Measurements from ENCODE around the gene AARS2.

AARS2 gene

DNA sequence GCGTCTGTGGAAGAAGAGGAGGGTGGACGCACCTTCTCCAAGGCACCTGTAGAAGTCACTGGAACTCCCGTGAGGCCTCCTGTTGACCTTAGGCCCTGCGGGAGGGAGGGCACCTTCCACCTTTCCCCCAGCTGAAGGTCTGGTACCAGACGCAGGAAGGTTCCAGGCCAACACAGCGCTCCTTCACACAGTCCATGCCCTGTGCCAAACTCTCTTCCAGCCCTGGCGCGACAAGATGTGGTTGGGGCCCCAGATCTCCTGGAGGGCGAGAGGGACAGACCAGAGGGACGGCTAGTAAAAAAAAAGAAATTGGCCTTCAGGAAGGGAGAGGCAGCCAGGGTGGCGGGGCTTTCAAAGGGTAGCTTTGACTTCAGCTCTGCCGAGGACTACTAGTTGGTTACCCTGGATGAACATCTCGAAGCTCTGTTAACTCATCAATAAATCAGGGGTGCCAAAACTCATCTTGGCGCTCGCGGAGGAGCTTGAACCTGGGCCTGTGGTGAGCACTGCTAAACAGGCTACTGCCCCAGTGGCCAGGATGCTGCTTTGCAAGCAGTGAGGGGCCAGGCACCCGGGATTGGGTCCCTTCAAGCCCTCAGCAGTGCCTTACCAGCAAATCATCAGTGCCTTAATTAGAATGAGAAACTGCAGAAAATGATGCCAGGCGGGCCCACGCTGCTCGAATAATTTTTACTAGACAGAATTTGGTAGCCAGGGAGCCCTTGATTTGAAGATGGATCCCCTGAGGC lies 14.9 kb downstream of the AARS2 start:
- DNase-seq, result no peak

DNA sequence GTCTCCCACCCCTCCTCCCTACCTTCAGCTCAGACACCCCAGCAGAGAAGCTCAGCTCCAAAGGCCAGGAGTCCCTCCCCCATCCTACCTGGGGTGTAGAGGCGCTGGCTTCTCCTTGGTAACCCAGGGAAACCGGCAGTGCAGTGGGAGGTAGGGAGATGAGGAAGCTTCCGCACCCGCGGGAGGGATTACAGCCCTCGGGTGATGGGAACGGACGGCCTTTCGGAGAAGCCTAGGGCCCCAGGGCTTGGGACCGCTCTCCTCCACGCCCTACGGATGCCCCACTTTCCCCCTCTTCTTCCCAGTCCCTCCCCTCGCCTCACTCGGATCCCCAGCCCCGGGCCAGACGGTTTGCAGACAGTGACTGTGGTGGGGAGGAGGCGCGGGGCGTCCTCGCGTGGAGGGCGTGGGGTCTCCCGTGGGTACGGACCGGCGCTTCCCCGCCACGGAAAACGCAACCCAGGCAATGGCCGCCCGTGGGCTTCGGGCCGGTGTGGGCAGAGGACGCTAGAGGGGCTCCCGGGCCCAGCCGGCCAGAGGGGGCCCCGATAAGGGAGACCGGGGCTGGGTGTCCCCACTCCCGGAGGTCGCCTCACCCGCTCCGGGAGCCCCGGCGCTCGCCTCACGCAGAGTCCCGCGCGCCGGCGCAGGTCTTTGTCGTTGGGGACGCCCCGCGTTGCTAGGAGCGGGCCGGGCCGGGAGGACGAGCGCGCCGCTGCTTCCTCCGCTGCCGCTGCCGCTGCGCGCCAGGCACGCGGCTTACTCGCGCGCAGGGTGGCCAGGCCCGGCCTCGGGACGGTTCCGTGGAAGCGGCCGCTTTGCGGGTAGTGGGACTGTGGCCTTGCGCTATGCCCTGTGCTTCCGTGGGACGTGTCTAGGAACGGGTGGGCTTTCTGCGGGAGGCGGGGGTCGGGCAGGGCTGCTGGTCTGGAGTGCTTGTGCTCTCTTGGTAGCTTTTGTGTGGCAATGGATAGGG lies 15.8 kb downstream of the AARS2 start:
- DNase-seq, result no peak

DNA sequence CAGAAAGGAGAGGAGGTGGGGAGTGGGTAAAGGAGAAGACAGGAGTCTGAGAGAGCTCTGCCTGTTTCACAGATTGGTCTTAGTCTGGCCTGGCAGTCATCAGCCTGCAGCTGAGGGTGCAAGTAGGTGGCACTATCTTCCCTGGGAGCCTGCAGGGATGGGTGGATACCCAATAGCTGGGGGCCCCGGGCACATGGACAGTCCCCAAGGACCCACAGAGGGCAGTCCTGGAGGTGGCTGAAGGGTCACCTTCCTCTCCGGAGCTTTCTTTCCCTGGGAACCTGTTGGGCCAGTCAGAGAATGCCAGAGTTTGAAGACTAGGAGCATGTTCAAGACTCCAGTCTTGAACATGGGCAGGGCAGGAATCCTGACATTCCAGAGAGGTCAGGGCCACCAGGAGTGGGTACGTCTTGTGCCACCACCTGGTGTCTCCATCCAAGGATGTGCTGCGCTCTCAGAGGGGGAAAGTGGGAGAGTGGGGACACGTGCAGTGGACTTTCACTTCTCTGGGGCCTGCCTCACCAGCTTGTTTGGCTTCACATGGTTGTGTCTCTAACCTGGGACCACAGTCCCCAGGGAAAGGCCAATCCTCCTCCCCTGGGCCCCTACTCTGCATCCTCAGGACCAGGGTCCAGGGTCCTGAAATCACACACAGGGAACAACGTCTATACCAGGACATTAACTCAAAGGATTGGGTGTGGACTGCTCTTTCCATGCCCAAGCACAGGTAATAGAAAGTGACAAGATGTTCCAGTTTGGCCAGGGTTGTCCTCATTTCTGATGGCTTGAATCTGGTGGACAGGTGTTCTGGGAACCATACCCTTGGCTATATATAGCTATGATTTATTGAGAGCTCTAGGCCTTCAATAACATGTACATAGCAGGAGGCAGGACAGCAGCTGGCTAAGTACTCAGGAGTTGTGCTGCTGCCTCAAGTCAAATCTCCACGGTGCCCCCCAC lies 18.0 kb downstream of the AARS2 start:
- no peak for DNase-seq

DNA sequence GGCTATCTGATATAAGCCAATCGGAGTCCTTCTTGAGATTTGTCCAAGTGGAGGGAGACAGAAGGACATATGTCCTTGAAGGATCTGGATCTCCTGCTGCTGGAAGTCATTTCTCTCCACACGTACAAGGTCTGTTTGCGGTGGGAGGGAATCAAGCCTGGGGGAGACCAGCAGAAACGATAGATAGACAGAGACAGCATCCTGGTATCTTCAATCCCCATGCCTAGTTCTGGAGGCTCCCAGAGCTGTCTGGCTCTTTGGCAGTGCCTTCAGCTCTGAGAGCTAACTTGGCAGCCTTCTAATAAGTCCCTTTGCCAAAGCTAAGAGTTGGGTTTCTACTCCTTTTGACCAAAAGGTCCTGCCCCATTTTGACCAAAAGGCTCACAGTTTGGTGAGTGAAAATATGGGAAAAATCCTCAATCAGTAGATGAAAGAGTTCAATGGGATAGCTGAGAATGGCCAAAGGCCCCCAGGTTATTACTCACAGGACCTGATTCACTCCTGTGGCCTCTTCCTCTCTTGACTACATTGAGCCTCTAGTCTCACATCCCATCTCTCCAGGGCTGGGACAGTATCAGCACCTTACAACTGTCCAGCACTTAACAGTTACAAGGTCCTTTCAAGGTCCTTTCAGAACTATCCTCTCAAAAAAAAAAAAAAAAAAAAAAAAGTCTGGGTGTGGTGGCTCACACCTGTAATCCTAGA lies 20.3 kb downstream of the AARS2 start:
- no peak for DNase-seq

DNA sequence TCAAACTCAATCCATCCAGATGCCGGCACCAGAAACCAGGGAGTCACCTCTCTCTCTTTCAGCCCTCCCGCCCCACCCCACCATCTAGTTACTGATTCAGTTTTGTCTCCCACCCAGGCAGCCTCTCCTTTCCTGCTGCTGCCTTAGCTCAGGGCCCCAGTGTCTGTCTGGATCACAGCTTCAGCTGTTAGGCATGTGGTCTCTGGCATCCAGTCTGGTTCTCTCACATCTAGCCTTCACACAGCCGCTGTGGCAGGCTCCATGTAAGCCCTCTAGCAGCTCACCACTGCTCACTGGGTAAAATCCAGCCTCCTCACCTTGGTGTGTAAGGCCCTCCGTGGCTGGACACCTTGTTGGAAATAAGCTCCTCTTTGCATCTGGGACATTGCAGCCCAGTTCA lies 21.3 kb downstream of the AARS2 start:
- DNase-seq, result no peak

DNA sequence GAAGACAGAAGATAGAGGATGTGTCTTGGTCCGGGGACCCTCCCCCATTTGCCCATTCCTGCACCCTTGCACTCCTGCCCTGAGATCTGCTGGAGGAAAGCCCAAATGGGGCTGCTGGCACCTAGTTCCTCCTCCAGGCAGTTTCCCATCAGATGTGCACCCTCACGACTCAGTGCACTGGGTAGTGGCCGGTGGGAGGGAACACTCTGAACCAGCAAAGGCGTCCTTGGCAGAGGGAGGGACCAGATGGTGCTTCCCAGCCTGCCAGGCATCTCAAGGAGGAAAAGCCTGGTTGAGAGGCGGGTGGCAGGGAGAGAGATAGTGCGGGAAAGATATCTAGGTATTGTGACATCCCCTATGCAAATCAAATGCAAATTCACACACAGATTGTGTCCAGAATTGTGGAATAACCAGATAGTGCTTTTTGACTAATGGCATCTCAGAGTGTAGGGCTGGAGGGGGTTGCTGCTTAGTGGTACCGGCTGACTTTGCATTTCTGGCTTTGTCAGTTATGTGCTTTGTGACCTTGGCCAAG lies 23.4 kb downstream of the AARS2 start:
- DNase-seq, result no peak

DNA sequence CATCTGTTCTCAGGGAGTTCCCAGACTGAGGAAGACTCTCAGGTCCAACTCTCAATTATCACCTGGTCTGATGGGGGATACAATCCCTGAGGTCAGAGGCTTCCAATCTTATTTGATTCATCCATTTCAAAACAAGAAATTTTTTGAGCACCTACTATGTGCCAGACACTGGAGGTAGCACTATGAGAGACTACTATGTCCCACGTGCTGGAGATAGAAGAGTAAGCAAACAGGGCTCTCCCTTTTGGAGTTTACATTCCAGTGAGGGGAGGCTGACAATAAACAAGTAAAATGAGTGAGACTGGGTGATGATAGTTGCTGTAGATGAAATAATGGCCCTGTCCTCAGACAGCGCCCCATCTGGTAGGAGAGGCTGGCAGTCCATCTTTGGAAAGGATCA lies 26.4 kb downstream of the AARS2 start:
- no peak for DNase-seq

DNA sequence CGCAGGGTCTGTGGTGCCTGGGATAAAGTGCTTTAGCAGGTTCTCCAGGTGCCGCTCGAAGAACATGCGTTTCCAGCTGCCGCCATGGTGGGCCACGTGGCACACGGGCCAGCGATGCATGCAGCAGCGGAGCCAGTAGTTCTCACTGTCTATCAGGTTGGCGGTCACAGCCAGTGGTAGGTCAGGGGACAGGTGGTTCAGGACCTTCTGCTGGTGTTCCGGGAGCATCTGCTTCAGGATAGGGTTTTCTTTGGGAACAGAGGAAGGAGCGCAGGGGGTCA lies 26.9 kb downstream of the AARS2 start:
- DNase-seq, result no peak

DNA sequence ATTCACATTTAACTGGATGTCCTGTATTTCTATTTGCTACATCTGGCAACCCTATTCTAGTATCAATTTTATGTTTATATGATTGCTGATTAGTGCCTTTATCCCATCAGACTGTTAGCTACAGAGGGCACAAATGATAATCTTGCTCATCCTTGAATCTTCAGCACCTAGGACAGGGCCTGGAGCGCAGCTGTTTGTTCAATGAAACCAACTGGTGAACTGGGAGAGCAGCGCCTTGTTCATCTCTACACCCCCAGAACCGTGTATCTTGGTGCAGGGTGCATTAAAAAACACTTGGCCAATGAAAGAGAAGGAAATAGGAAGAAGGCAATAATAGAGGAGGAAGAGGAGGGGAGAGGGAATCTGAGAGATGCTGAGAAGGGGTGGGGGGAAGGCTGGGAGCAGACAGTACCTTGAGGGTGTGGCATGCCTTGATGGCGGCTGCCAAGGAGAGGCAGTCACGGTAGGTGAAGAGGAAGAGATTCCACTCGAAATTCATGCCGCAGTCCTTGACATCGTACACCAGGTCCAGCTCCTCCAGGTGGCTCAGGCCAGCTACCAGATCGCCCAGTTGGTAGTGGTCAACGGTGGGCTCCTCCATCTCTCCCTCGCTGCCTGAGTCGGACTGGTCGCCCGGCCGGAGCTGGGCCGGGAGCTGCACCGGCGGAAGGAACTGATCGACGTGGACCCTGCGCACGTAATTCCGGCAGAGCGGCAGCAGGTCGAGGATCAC lies 27.4 kb downstream of the AARS2 start:
- DNase-seq, result no peak

DNA sequence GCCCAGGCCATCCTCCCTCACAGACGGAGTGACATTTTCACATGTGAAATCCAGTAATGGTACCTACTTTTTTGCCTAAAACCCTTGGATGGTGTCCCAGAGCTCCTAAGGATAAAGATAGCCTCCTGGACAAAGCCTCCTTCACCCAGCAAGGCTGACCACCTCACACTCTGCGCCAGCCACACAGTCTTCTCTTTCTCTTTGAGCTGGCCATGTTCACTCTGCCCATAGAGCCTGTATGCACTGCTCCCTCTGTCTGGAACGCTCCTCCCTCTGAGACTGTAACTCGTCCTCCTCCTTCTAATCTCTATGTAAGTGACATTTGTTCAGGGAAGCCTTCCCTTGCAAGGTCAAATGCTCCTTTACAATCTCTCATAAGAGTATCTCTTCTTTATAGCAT lies 28.3 kb downstream of the AARS2 start:
- DNase-seq, result no peak

DNA sequence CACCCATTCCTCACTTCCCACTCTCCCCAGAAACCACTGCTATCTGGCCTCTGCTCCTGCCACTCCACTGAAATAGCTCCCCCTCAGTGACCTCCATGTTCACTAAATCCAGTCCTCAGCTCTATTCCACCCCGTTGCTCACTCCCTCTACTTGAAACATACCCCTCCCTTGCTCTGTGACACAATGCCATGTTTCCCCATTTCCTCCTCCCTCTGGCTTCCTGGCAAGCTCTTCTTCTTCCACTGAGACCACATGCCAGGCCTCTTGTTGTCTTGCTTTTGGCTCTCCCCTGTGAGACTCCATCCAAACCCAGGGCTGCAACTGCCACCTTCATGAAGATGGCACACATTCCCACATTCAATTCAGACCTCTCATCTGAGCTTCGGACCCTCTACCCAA lies 29.0 kb downstream of the AARS2 start:
- no peak for DNase-seq

DNA sequence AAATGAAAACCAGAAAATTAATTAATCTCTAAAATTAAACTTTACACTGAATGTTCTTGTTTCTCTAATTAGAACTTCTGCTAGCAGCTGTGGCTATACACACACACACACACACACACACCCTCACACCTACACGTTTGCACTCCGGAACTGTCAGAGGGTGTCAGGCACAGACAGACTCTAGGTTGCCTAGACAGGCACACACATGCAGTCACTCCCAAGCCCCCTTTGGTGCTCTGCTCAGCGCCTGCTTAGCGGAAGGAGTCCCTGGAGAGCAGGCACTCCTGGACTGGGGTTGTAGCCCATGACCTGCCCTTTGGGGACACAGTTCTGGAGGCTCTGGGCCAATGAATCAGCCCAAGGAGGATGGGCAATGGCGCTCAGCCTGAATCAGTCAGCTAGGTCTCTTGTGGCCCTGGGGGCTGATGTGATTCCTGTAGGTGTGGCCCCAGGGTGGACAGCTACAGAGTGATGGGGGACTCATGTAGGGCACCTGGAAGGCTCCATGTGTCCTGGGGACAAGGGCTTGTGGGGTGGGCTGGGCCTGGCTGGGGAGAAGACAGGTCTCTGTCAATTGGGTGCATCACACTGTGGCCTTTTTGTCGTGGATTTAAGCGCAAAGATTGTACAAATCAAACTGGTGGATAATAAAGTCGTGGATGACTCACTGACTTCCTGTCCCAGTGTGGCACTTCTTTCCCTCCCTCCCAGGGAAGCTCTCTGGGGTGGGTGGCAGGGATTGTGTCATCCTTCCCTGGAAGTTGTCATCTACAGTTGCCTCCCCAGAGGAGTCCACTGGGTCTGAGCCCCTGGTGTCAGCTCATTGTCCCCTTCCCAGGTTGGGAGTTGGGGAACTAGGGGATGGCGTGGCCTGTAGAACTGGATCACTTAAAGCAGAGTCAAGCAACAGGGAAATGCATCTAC lies 34.1 kb downstream of the AARS2 start:
- no peak for DNase-seq

DNA sequence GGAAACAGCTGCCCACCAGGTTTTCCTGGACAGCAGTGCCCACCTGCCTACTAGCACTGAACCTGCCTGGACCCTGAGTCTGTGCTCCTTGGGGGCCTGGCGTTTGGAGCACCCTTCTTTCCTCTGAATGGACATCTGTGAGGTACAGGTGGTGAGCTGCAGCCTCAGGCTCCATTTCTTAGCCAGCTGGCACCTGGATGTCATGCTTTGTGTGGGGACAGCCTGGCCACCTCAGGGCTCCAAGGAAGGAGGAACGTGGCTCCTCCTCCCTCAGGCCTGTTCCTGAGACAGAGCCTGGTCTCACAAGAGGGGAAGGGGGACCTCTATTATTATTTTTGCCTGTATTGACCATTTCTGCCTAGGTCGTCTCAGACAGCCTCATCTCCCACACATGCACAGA lies 34.8 kb downstream of the AARS2 start:
- no peak for DNase-seq

DNA sequence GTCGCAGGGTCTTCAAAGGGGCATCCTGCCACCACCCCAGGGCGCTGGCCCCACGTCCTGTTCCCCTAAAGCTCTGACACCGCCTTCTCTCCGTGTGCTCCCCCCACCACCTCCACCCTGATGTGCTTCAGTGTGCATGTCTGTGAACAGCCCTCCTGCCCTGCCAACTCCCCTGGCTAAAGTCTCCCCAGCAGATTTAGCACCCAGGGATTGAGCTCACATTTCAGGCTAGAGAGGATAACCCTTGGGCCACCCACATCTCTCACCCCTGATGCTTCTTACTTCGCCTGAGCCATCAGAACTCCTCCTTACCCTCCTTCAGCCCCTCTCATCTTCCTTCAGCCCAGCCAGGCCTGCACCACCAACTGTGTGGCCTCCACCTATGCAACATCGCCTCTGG lies 35.4 kb downstream of the AARS2 start:
- DNase-seq, result no peak

DNA sequence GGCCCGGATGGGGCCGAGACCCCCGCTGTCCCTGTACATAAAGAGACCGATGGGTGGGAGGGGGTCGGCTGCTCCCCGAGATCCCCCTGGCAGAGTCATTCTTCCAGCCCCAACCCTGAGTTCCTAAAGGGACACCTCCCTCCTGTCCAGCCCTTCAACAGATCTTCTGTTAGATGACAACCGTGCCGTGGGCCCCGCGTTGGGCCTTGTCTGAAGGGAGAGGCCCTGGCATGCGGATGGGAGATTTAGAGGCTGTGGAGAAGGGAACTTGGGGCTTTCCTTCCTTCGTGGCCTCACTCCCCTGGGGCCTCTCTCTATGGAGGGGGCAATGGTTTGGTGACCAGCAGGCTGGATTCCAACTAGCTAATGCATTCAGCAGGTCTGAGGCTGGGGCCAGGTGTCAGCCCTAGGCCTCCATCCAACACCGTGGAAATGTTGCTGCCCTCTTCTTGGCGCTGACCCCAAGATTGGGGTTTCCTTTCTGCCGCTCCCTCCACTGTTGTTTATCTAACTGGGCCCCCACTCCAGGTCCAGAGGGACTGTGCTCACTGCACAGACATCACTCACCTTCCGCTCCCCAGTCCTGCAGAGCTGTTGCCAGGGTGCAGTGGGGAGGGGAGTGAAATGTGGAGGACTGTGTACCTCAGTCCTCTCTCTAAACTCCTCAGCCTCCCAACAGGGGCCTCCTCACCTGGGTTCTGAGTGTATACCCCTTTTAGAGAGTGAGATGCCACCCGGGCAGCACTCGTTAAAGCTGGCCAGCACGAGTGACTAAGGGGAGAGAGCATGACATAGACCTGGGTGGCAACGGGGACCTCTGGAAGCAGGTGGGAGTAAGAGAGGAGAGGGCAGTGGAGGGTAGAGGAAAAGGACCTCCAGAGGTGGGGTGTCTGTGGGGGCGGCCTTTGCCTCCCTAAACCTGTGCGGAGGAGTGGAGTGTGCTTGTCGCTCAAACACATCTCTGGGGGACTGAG lies 36.2 kb downstream of the AARS2 start:
- no peak for DNase-seq

DNA sequence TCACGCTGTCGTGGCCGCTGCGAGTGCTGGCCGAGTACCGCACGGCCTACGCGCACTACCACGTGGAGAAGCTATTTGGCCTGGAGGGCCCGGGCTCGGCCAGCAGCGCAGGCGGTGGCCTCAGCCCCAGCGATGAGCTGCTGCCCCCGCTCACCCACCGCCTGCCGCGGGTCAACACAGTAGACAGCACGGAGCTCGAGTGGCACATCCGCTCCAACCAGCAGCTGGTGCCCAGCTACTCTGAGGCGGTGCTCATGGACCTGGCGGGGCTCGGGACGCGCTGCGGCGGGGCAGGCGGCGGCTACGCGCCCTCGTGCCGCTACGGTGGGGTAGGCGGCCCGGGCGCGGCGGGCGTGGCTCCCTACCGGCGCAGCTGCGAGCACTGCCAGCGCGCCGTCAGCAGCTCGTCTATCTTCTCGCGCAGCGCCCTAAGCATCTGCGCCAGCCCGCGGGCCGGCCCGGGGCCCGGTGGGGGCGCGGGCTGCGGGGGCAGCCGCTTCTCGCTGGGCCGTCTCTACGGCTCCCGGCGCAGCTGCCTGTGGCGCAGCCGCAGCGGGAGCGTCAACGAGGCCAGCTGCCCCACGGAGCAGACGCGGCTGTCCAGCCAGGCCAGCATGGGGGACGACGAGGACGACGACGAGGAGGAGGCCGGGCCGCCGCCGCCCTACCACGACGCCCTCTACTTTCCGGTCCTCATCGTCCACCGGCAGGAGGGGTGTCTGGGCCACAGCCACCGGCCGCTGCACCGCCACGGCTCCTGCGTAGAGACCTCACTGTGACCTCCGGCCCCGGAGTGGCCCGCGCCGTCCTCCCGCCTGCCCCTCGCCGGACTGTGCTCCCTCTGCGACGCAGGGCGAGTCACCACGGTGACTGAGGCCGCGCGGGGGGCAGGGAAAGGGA lies 37.1 kb downstream of the AARS2 start:
- no peak for DNase-seq

DNA sequence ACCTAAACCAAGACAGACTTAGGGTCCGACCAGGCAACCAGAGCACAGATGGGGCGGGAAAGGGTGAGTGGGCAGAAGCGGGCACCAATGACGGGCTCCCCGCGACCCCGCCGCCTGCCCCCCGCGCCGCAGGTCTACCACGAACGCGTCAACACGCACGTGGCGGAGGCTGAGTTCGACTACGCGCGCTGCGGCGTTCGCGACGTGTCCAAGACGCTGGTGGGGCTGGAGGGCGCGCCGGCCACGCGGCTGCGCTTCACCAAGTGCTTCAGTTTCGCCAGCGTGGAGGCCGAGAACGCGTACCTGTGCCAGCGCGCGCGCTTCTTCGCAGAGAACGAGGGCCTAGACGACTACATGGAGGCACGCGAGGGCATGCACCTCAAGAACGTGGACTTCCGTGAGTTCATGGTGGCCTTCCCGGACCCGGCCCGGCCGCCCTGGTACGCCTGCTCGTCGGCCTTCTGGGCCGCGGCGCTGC lies 37.8 kb downstream of the AARS2 start:
- DNase-seq, result no peak

DNA sequence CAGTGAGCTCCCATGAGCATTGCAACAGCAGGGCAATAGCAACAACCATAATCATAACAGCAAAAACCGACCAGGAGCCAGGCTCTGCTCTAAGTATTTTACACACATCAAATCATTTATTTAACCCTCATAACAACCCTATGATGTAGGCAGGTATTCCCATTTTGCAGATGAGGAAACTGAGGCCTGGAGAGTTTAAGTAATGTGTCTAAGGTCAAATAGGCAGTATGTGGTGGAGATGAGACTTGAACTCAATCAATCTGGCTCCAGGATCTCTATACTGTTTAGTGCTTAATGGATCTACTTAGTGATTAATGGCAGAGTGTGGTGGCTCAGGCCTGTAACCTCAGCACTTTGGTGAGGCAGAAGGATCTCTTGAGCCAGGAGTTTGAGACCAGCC lies 39.5 kb downstream of the AARS2 start:
- no peak for DNase-seq
